ENCODE measurements around the gene BPIFB1. TPM values are rescaled to one million over a fixed set of nuclear protein-coding genes. Genes with fewer than 3 reads are reported as not detected.

The BPIFB1 gene
- total RNA-seq, 1 donor from 2014 or later: not detected

- H3K36me3 Mint-ChIP-seq: no peaks in the 10 kb centered on the region
- H3K27me3 Mint-ChIP-seq (ENCODE audit: low read depth): peaks cover 31% of the 10 kb centered on the region
- DNase-seq (ENCODE audit: low spot score in 2 of 2, unreplicated experiment in 2 of 2): no peak
- H3K4me1 Mint-ChIP-seq: no peaks in the 10 kb centered on the region
- TF ChIP-seq CTCF (IDR thresholded peaks at IDR 0.05; ENCODE audit: unreplicated experiment): no peak
- H3K4me3 Mint-ChIP-seq: no peak overlapping the region
- no peak overlapping the region for H3K27ac Mint-ChIP-seq
- no peaks in the 10 kb centered on the region for H3K9me3 Mint-ChIP-seq
Observed at GRCh38 chr20:33328157-33329137, 45.4 kb downstream of the BPIFB1 start.

DNA sequence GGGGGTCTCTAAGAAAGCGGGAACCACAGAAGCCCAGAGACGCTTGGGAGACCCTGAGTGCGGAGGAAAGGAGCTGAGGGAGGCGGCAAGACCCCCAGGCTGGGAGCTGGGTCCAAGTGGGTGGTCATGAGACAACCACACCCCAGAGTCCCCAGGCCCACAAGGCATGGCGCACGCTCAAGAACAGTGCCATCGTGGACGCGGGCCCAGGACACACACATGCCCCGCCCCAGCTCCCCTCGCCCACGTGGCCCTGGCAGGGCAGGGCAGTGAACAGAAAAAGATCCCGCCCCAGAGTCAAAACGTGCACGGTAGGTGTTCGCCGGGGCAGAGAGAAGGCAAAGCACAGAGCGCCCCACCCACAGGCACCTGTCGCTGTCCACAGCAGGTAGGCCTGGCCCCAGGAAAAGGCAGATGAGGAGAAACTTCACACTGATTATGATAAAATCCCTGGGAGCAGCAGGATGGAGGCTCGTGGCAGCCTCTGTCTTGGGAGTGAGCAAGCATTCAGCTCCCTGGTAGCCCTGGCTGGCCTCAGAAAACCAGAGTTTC, 50.0 kb downstream of the BPIFB1 start:
- Mint-ChIP-seq H3K27me3 (ENCODE audit: low read depth) (peaks cover 35% of the 10 kb centered on the region), H3K4me3 (no peak overlapping the region), H3K36me3 (no peaks in the 10 kb centered on the region), H3K9me3 (no peaks in the 10 kb centered on the region), H3K4me1 (no peaks in the 10 kb centered on the region), H3K27ac (no peak overlapping the region)
- TF ChIP-seq CTCF (IDR thresholded peaks at IDR 0.05; ENCODE audit: unreplicated experiment): no peak
- DNase-seq (ENCODE audit: low spot score in 2 of 2, unreplicated experiment in 2 of 2): no peak

DNA sequence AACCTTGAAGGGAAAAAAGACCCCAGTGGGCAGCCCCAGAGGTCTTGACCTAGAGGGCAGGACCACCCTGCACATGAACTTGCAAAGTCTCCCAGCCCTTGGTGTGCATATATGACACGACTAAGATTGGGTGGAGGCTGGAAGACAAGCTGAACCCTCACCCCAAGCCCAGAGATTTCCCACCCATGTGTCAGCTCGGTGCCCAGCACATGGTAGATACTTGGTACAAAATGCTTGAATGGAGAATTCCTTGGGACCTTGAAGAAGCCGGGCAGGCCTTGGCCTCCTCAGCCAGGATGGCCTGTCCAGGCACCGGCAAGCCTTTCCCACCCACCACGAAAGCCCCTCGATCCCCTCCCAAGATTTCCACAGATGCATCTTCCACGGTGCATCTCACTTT, 50.6 kb downstream of the BPIFB1 start:
- DNase-seq (ENCODE audit: low spot score in 2 of 2, unreplicated experiment in 2 of 2): no peak
- Mint-ChIP-seq H3K4me3 (no peak overlapping the region), H3K36me3 (no peaks in the 10 kb centered on the region), H3K9me3 (no peaks in the 10 kb centered on the region), H3K4me1 (no peaks in the 10 kb centered on the region), H3K27me3 (ENCODE audit: low read depth) (peaks cover 30% of the 10 kb centered on the region), H3K27ac (no peak overlapping the region)
- TF ChIP-seq CTCF (IDR thresholded peaks at IDR 0.05; ENCODE audit: unreplicated experiment): no peak

DNA sequence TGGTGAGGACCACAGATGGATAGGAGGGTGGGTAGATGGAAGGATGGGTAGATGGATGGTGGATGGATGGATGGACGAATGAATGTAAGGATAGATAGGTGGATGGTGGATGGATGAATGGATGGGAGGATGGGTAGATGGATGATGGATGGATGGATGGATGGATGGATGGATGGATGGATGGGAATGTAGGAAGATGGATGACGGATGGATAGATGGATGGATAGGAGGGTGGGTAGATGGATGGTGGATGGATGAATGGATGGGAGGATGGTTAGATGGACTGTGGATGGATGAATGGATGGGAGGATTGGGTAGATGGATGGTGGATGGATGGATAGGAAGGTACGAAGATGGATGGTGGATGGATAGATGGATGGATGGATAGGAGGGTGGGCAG, 51.1 kb downstream of the BPIFB1 start:
- no peak for DNase-seq (ENCODE audit: low spot score in 2 of 2, unreplicated experiment in 2 of 2)
- Mint-ChIP-seq H3K27ac (no peak overlapping the region), H3K36me3 (no peaks in the 10 kb centered on the region), H3K4me1 (no peaks in the 10 kb centered on the region), H3K27me3 (ENCODE audit: low read depth) (peaks cover 27% of the 10 kb centered on the region), H3K9me3 (no peaks in the 10 kb centered on the region), H3K4me3 (no peak overlapping the region)
- no peak for TF ChIP-seq CTCF (IDR thresholded peaks at IDR 0.05; ENCODE audit: unreplicated experiment)

- H3K4me1 Mint-ChIP-seq: no peaks in the 10 kb centered on the region
- H3K4me3 Mint-ChIP-seq: no peak overlapping the region
- TF ChIP-seq CTCF (IDR thresholded peaks at IDR 0.05; ENCODE audit: unreplicated experiment): no peak
- DNase-seq (ENCODE audit: low spot score in 2 of 2, unreplicated experiment in 2 of 2): no peak
- no peaks in the 10 kb centered on the region for H3K9me3 Mint-ChIP-seq
- peaks cover 17% of the 10 kb centered on the region for H3K27me3 Mint-ChIP-seq (ENCODE audit: low read depth)
- no peak overlapping the region for H3K27ac Mint-ChIP-seq
- H3K36me3 Mint-ChIP-seq: no peaks in the 10 kb centered on the region
Observed at GRCh38 chr20:33336375-33336774, 53.4 kb downstream of the BPIFB1 start.
